Measurements from ENCODE around the gene PLPP3.

Gene PLPP3

DNA sequence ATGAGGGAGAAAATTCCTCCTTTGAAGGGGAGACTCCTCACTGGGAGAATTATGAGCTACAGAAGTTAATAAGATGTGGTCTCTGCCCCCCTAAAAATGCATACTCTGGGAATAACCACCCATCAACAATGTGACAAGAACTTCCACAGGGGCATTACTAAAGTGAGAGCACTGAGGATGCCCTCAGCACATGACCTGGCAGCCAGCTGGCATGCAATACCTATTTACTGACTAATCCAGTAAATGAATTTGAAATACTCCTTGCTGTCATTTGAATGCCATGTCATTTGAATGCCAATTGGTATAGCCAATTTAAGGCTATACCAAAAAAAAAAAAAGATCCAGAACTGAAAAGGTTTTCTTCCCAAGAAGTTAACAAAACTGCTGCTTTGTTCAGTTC is 30.8 kb downstream of the PLPP3 start:
- no peak for DNase-seq (ENCODE audit: low read depth in 2 of 3, low spot score in 2 of 3)

GRCh38 chr1:56547977-56548376 is 31.4 kb downstream of the PLPP3 start:
- no peak for DNase-seq (ENCODE audit: low read depth in 2 of 3, low spot score in 2 of 3)

- DNase-seq (ENCODE audit: low read depth in 2 of 3, low spot score in 2 of 3), result no peak
Measured at GRCh38 chr1:56547473-56547872, 31.9 kb downstream of the PLPP3 start.

- no peak for DNase-seq (ENCODE audit: low read depth in 2 of 3, low spot score in 2 of 3)
Measured at GRCh38 chr1:56545711-56546110, 33.7 kb downstream of the PLPP3 start.

- DNase-seq (ENCODE audit: low read depth in 2 of 3, low spot score in 2 of 3), result no peak
Measured at GRCh38 chr1:56543783-56544612, 35.4 kb downstream of the PLPP3 start.

GRCh38 chr1:56542651-56543050 is 36.7 kb downstream of the PLPP3 start:
- DNase-seq (ENCODE audit: low read depth in 2 of 3, low spot score in 2 of 3), result no peak

DNA sequence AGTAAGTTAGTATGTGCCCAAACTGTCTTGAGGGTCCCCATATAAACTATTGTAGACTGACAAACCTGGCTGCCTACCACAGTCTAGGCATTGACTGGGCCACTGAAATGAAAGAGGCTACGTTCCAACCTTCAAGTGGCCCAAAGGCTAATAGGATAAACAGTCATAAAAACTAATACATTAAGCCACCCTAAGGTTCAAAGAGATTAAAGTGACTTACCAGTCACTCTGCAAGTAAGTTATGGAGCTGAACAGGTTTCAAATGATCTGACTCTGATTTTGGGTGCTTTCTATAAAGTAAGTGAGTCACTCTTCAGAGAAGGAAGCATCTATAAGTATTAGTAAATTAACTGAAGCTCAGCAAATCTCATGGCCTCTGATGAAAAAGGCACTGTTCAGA is 38.0 kb downstream of the PLPP3 start:
- DNase-seq (ENCODE audit: low read depth in 2 of 3, low spot score in 2 of 3), result no peak

- no peak for DNase-seq (ENCODE audit: low read depth in 2 of 3, low spot score in 2 of 3)
Measured at GRCh38 chr1:56540467-56540866, 38.9 kb downstream of the PLPP3 start.

DNA sequence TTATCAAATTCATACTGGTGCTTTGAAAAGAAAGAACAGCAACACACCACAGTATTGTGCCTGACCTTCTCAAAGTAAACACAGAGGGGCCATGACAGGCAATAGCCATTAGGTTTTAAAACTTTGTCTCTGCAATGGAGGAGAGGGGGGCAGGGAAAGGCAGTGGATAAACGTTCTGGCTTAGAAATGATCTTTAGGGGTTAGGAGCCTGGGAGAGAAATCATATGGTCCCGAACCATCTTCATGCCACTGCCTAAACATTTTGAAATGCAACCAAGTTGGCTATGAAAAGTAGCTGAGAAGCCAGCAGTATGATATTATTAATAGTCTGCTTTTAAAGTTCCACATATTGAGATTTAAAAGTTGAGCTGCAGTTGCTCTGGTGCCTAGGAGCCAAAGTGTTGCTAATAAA is 39.8 kb downstream of the PLPP3 start:
- DNase-seq (ENCODE audit: low read depth in 2 of 3, low spot score in 2 of 3), result no peak

- no peak for DNase-seq (ENCODE audit: low read depth in 2 of 3, low spot score in 2 of 3)
Measured at GRCh38 chr1:56538532-56538931, 40.8 kb downstream of the PLPP3 start.

DNA sequence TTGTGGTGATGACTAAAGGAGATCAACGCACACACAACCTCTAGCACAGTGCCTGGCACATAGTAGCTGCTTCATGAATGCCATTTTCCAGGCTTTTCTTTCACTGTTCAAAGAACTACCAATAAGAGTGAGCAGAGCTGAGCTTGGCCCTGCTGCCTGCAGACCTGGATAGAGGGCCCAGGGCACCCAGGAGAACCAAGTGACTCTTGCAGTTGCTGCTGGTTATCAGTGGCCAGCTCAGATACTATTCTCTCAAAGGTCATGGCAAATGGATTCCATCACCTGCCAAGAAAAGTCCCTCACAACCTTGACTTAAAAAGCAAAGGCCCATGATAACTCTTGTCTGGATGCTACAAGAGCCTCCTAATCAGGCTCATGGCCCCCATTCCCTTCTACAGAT is 41.7 kb downstream of the PLPP3 start:
- DNase-seq (ENCODE audit: low read depth in 2 of 3, low spot score in 2 of 3), result no peak

GRCh38 chr1:56535939-56536338 is 43.4 kb downstream of the PLPP3 start:
- DNase-seq (ENCODE audit: low read depth in 2 of 3, low spot score in 2 of 3), result no peak

DNA sequence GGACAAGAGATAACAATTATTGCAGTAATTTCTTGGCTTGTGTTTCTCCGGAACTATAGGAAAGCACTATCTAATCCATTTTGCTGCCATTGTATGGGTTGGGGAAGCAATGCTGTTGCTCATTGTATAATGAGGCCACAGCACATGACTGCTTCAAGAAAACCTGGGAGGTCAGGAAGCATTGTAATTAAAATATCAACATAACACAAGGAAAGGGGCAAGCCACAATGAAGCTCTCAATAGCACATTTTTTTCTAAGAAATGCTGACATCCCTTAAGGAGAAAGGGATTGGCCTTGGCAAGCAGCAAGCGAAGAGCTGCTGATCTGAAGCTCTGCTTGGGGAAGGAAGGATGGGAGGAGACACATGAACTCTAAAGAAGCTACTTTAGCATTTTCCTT is 44.0 kb downstream of the PLPP3 start:
- DNase-seq (ENCODE audit: low read depth in 2 of 3, low spot score in 2 of 3), result no peak

- DNase-seq (ENCODE audit: low read depth in 2 of 3, low spot score in 2 of 3), result no peak
Measured at GRCh38 chr1:56534130-56534651, 45.2 kb downstream of the PLPP3 start.

DNA sequence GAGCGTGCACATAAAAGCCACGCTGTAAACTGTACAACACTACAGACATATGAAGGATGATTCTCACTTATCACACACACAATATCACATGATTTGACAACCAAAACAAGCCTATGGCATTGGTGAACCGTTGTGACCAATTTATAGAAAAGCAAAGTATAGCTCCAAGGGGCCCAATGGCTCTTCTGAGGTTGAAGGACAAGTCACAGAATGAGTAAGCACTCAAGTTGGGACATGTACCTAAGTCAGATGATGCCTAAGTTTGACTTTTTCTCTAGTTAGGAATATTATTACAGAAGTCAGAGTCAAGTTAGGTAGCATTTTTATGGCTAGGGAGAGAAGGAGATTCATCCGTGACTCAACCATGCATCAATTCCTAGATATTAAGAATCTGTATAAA is 45.7 kb downstream of the PLPP3 start:
- no peak for DNase-seq (ENCODE audit: low read depth in 2 of 3, low spot score in 2 of 3)

DNA sequence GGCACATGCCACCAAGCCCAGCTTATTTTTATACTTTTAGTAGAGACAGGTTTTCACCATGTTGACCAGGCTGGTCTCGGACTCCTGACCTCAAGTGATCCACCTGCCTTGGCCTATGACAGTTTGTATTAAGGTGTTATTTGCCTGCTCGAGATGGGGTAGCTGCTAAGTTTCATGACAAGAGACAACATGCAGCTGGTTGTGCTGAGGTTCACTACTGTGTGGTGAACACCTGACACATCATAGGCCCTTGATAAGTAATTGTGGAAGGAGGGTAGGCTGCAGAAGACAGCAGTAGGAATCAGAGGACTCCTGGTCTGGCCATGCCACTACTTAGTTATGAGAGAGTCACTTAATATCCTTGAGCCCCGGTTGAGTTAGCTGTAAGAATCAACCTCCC is 46.2 kb downstream of the PLPP3 start:
- DNase-seq (ENCODE audit: low read depth in 2 of 3, low spot score in 2 of 3), result no peak

DNA sequence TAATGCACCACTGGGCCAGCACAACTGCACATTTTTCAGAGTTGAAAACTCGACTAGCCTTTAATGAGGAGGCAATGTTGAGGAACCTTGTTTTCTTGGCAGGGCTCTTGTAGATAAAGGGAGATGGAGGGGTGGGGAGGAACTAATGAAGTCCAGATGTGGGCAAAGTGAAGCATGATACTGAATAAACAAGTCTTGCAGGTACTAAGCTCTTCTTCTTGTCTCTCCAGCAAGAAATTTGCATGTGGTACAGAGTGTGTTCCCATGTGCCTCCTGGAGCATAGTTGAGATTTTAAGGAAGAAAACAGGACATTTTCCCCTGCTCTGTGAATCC is 47.0 kb downstream of the PLPP3 start:
- no peak for DNase-seq (ENCODE audit: low read depth in 2 of 3, low spot score in 2 of 3)

DNA sequence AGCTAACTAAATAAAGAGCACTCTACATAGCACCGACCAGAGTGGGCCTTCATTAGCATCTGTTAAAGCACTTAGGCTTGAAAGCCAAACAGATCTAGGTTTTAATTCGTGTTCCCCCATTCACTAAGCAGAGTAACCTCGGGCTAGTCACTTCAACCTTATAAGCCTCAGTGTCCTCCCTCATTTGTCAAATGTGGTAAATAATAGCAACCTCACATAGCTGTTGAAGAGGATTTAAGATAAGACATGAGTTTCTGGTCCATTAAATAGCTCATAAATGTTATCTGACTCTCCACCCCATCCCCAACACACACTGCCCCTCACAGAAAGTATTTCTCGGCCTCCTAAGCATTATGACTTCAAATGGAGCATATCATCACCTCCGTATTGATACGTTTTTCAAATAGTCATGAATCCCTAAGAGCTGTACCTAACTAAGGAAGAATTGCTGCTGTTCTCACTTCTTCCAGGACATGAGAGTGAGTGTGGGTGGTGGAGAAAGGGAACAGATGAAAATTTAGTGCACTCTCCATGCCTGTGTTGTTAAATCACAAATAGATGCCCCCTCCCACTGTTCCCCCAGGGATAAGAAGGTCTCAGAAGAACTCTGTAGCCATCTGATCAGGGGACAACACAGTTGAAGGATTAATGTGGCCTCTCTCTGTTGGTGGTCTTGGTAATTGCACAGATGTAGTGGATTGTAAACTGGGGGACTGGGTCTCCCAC is 47.6 kb downstream of the PLPP3 start:
- no peak for DNase-seq (ENCODE audit: low read depth in 2 of 3, low spot score in 2 of 3)

- DNase-seq (ENCODE audit: low read depth in 2 of 3, low spot score in 2 of 3), result no peak
Measured at GRCh38 chr1:56529801-56530200, 49.6 kb downstream of the PLPP3 start.

DNA sequence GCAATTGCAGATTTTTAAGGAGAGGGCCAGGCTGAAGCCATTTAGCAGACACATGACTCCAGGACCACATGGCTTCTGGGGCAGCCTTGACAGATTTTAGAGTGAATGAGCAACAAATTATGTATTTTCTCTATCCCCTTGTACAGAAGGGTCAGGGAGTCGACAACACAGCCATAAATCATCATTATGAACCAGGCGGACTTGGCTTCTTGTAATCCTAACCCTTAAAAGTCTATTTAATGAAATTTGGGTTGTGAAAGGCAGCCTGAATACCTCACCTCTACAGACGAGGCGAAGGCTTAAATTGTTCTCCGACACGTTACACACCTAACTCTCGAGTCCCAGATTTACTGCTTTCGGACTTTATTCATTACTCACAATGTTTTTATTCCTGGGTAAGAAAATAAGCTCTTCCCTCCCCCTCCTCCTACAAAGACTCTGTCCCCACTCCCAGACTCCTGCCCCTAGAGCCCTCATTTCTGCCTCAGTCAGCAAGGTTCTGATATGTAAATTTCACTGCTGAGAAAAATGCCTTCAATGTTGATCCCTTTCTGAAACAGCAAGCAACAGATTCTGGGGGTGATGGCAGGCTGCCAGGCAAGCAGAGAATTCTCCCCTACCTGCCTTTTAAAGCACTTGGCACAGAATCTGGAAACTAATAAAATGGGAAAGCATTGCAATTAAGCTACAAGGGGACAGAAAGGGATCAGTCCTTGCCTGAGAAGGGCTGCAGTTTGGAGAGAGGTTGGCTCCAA is 51.6 kb downstream of the PLPP3 start:
- DNase-seq (ENCODE audit: low read depth in 2 of 3, low spot score in 2 of 3), result no peak

- no peak for DNase-seq (ENCODE audit: low read depth in 2 of 3, low spot score in 2 of 3)
Measured at GRCh38 chr1:56526571-56527174, 52.7 kb downstream of the PLPP3 start.

All from activated CD8-positive, alpha-beta memory T cell treated with anti-CD3 and anti-CD28 coated beads for 48 hours (primary cell).